ENCODE results near the gene ARFGAP2. TPM values are rescaled to one million over a fixed set of nuclear protein-coding genes. Genes with fewer than 3 reads are reported as not detected.

The ARFGAP2 gene
- total and polyA plus RNA-seq, 12 donors = 72.3 to 411 (median 104) TPM

GRCh38 chr11:47152953-47153950 lies 23.4 kb downstream of the ARFGAP2 start:
- DNase-seq = peak; percentile 75 to 95 (median 83)
- WGBS, 4 donors = 42 to 47% (median 43%) methylated on average over 11 of the region's 11 CpGs
- intact Hi-C loops (cut with DNase I) = loop anchor here (2.0 to 5.0 kb wide), 2 partner anchors 264 to 266 kb away; no protein-coding TSS in a partner anchor
- Histone ChIP-seq H3K27ac (no peak overlapping the region), H3K4me1 (replicated peaks in 1 of 2) (peaks cover 0 to 14% of the 10 kb centered on the region in 2 donors), H3K27me3 (no peaks in the 10 kb centered on the region), H3K9me3 (replicated peaks in 1 of 3) (no peaks in the 10 kb centered on the region), H3K4me3 (no peak overlapping the region), H3K36me3 (replicated peaks in 1 of 2) (no peaks in the 10 kb centered on the region)
- TF ChIP-seq POLR2A (IDR thresholded peaks at IDR 0.05) = no peak
- TF ChIP-seq, protein P1, sequence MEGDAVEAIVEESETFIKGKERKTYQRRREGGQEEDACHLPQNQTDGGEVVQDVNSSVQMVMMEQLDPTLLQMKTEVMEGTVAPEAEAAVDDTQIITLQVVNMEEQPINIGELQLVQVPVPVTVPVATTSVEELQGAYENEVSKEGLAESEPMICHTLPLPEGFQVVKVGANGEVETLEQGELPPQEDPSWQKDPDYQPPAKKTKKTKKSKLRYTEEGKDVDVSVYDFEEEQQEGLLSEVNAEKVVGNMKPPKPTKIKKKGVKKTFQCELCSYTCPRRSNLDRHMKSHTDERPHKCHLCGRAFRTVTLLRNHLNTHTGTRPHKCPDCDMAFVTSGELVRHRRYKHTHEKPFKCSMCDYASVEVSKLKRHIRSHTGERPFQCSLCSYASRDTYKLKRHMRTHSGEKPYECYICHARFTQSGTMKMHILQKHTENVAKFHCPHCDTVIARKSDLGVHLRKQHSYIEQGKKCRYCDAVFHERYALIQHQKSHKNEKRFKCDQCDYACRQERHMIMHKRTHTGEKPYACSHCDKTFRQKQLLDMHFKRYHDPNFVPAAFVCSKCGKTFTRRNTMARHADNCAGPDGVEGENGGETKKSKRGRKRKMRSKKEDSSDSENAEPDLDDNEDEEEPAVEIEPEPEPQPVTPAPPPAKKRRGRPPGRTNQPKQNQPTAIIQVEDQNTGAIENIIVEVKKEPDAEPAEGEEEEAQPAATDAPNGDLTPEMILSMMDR (IDR thresholded peaks at IDR 0.05) = peak; percentile 91 to 99 (median 96)

GRCh38 chr11:47152126-47152952 lies 24.3 kb downstream of the ARFGAP2 start:
- no peaks in the 10 kb centered on the region for H3K36me3 ChIP-seq (replicated peaks in 1 of 2)
- WGBS, 4 donors = 72 to 83% (median 82%) methylated on average over 9 to 16 of the region's 16 CpGs
- H3K4me1 ChIP-seq (replicated peaks in 1 of 2) = peaks cover 0 to 14% of the 10 kb centered on the region in 2 donors
- intact Hi-C loops (cut with DNase I) = loop anchor here (2.0 to 5.0 kb wide), 2 partner anchors 264 to 265 kb away; no protein-coding TSS in a partner anchor
- no peak for DNase-seq
- H3K9me3 ChIP-seq (replicated peaks in 1 of 3) = no peaks in the 10 kb centered on the region
- no peaks in the 10 kb centered on the region for H3K27me3 ChIP-seq
- H3K27ac ChIP-seq = no peak overlapping the region
- TF ChIP-seq, protein P1 (IDR thresholded peaks at IDR 0.05) = no peak
- H3K4me3 ChIP-seq = no peak overlapping the region

GRCh38 chr11:47149782-47150181 lies 26.9 kb downstream of the ARFGAP2 start:
- Histone ChIP-seq H3K9me3 (replicated peaks in 1 of 3) (no peaks in the 10 kb centered on the region), H3K4me1 (replicated peaks in 1 of 2) (peaks cover 0 to 14% of the 10 kb centered on the region in 2 donors), H3K27me3 (no peaks in the 10 kb centered on the region), H3K4me3 (no peak overlapping the region), H3K27ac (no peak overlapping the region), H3K36me3 (replicated peaks in 1 of 2) (no peaks in the 10 kb centered on the region)
- WGBS, 4 donors = 75 to 80% (median 77%) methylated on average over 2 of the region's 2 CpGs
- intact Hi-C loops (cut with DNase I) = loop anchor here in 1 of 2 donors (5.0 kb wide), 1 partner anchor 262 kb away; no protein-coding TSS in a partner anchor
- TF ChIP-seq, protein P1 (IDR thresholded peaks at IDR 0.05) = no peak
- no peak for TF ChIP-seq POLR2A (IDR thresholded peaks at IDR 0.05)
- DNase-seq = no peak

Data from adrenal gland (tissue), 12 donors.